GM23338 (cell line): ENCODE data around the gene KAT6B. TPM values are rescaled to one million over a fixed set of nuclear protein-coding genes. Genes with fewer than 3 reads are reported as not detected.
A peak's percentile ranks its signal among the peaks of the same experiment; 100 is the strongest.

Experiments
- ATAC-seq: fragments of 200-7000 bp; cut with Tn5 transposase; 3 replicates; pipeline ENCODE4 v1.9.1; 2020
- DNase-seq: peaks from one replicate; pipeline ENCODE4 v3.0.0-alpha.2; 2015; ENCODE audit warnings: low spot score
- H2AFZ ChIP-seq: fragments of 200-600 bp; sonication (generic); 2 replicates; pipeline ENCODE4 v1.8.0; 2016; ENCODE audit warnings: antibody characterized with exemption, mild to moderate bottlenecking, moderate library complexity
- H3F3A ChIP-seq: fragments of 200-600 bp; sonication (generic); replicated peaks from 2 replicates; pipeline ENCODE4 v1.8.0; 2017; ENCODE audit warnings: antibody characterized with exemption, mixed run types, low read depth
- H3K27ac ChIP-seq: fragments of 200-600 bp; sonication (generic); 2 replicates; pipeline ENCODE4 v1.6.1; 2016; ENCODE audit warnings: low read depth
- H3K27me3 ChIP-seq: fragments of 200-600 bp; sonication (generic); 2 replicates; pipeline ENCODE4 v1.8.0; 2016; ENCODE audit warnings: mild to moderate bottlenecking, mixed run types, moderate library complexity; ENCODE audit not compliant: insufficient read depth
- H3K36me3 ChIP-seq: fragments of 200-600 bp; sonication (generic); 2 replicates; pipeline ENCODE4 v1.8.0; 2016; ENCODE audit warnings: mild to moderate bottlenecking; ENCODE audit not compliant: insufficient read depth
- H3K4me1 ChIP-seq: fragments of 200-600 bp; sonication (generic); 2 replicates; pipeline ENCODE4 v1.8.0; 2016; ENCODE audit warnings: mild to moderate bottlenecking, moderate library complexity; ENCODE audit not compliant: insufficient read depth
- H3K4me2 ChIP-seq: fragments of 200-600 bp; sonication (generic); 2 replicates; pipeline ENCODE4 v1.7.1; 2017; ENCODE audit warnings: mixed run types
- H3K4me3 ChIP-seq: fragments of 200-600 bp; sonication (generic); 2 replicates; pipeline ENCODE4 v1.6.1; 2016; ENCODE audit warnings: mixed run types
- H3K79me2 ChIP-seq: fragments of 200-600 bp; sonication (generic); replicated peaks from 2 replicates; pipeline ENCODE4 v1.8.0; 2017; ENCODE audit warnings: mild to moderate bottlenecking; ENCODE audit not compliant: insufficient read depth
- H3K9me2 ChIP-seq: fragments of 200-600 bp; sonication (generic); 2 replicates; pipeline ENCODE4 v1.8.0; 2017; ENCODE audit not compliant: insufficient read depth
- H4K20me1 ChIP-seq: fragments of 200-600 bp; sonication (generic); replicated peaks from 2 replicates; pipeline ENCODE4 v1.8.0; 2017; ENCODE audit warnings: mild to moderate bottlenecking; ENCODE audit not compliant: insufficient read depth
- H3K27ac Mint-ChIP-seq: 2 replicates; pipeline ENCODE4 v1.8.0; 2020; ENCODE audit warnings: inconsistent platforms, mild to moderate bottlenecking, moderate library complexity, mixed read lengths
- H3K27me3 Mint-ChIP-seq: 3 replicates; pipeline ENCODE4 v1.8.0; 2022; ENCODE audit warnings: low read depth, mild to moderate bottlenecking, moderate library complexity, mixed read lengths, inconsistent platforms; ENCODE audit not compliant: insufficient read depth, poor library complexity
- H3K36me3 Mint-ChIP-seq: 3 replicates; pipeline ENCODE4 v1.8.0; 2021; ENCODE audit warnings: low read depth, mild to moderate bottlenecking, inconsistent platforms, moderate library complexity, mixed read lengths
- H3K4me1 Mint-ChIP-seq: 3 replicates; pipeline ENCODE4 v1.8.0; 2020; ENCODE audit warnings: mild to moderate bottlenecking, inconsistent platforms, mixed read lengths
- H3K4me3 Mint-ChIP-seq: 3 replicates; pipeline ENCODE4 v1.8.0; 2021; ENCODE audit warnings: moderate library complexity, mild to moderate bottlenecking, inconsistent platforms, mixed read lengths
- H3K9me3 Mint-ChIP-seq: 3 replicates; pipeline ENCODE4 v1.8.0; 2020; ENCODE audit warnings: moderate library complexity, mild to moderate bottlenecking, inconsistent platforms, mixed read lengths
- CREB1 ChIP-seq: fragments of 250-450 bp; sonication (Bioruptor Pico); IDR thresholded peaks from 2 replicates; pipeline ENCODE4 v1.5.0; 2020; ENCODE audit warnings: low read depth, mild to moderate bottlenecking, moderate library complexity
- ETS1 ChIP-seq: IDR thresholded peaks from 2 replicates; pipeline ENCODE4 v1.6.1; 2016; ENCODE audit warnings: antibody characterized with exemption
- EZH2 ChIP-seq: fragments of 200-600 bp; sonication (generic); IDR thresholded peaks from one replicate; pipeline ENCODE4 v1.8.0; 2017; ENCODE audit warnings: antibody characterized with exemption, mild to moderate bottlenecking, low read depth; ENCODE audit not compliant: unreplicated experiment
- EZH2phosphoT487 ChIP-seq: fragments of 200-600 bp; sonication (generic); IDR thresholded peaks from one replicate; pipeline ENCODE4 v1.8.1; 2018; ENCODE audit warnings: antibody characterized with exemption; ENCODE audit not compliant: unreplicated experiment
- JUNB ChIP-seq: IDR thresholded peaks from one replicate; pipeline ENCODE4 v1.6.1; 2016; ENCODE audit warnings: antibody characterized with exemption; ENCODE audit not compliant: unreplicated experiment
- NANOG ChIP-seq: IDR thresholded peaks from 2 replicates; pipeline ENCODE4 v1.6.1; 2016; ENCODE audit warnings: antibody characterized with exemption, borderline replicate concordance
- POLR2AphosphoS5 ChIP-seq: IDR thresholded peaks from 2 replicates; pipeline ENCODE4 v1.6.1; 2016; ENCODE audit warnings: antibody characterized with exemption, low read depth
- REST ChIP-seq: IDR thresholded peaks from one replicate; pipeline ENCODE4 v1.6.1; 2018; ENCODE audit warnings: antibody characterized with exemption; ENCODE audit not compliant: unreplicated experiment
- STAT1 ChIP-seq: IDR thresholded peaks from one replicate; pipeline ENCODE4 v1.6.1; 2016; ENCODE audit warnings: antibody characterized with exemption; ENCODE audit not compliant: unreplicated experiment
- ZNF114 ChIP-seq: fragments of 250-450 bp; sonication (Bioruptor Pico); IDR thresholded peaks from 2 replicates; pipeline ENCODE4 v1.5.0; 2020; ENCODE audit warnings: mild to moderate bottlenecking, moderate library complexity
- ZNF331 ChIP-seq: fragments of 250-450 bp; sonication (Bioruptor Pico); IDR thresholded peaks from 2 replicates; pipeline ENCODE4 v1.5.0; 2020; ENCODE audit warnings: low read depth, mild to moderate bottlenecking, moderate library complexity
- polyA plus RNA-seq: library from polyadenylated mRNA; unstranded; fragments of >200 nt; fragmentation: Nextera tagmentation; extraction: Ambion mirVana; gene quantifications from 2 replicates; pipeline ENCODE4 v1.2.1, GENCODE V29; 2016
- total RNA-seq: library from RNA; depleted of rRNA; stranded (reverse); fragments of >200 nt; shearing (Covaris generic); gene quantifications from 2 replicates; pipeline ENCODE4 v1.2.3, GENCODE V29; 2014
- TF ChIP-seq, protein P1 (sequence below): fragments of 250-450 bp; sonication (Bioruptor Pico); IDR thresholded peaks from 2 replicates; pipeline ENCODE4 v1.5.0; 2020; ENCODE audit warnings: mild to moderate bottlenecking, moderate library complexity
- TF ChIP-seq, protein P2 (sequence below), 2 experiments: fragments of 200-600 bp in 1 of 2; sonication (generic) in 1 of 2; conservative IDR thresholded peaks; 2 replicates each; pipeline versions ENCODE4 v1.5.1 to v1.6.1; 2016 to 2017; ENCODE audit warnings: antibody characterized with exemption in 2 of 2, low read depth in 2 of 2, mild to moderate bottlenecking in 2 of 2, moderate library complexity in 1 of 2

The KAT6B gene
- total and polyA plus RNA-seq, 2 experiments from 2014 or later = 21.3 to 31.4 TPM

DNA sequence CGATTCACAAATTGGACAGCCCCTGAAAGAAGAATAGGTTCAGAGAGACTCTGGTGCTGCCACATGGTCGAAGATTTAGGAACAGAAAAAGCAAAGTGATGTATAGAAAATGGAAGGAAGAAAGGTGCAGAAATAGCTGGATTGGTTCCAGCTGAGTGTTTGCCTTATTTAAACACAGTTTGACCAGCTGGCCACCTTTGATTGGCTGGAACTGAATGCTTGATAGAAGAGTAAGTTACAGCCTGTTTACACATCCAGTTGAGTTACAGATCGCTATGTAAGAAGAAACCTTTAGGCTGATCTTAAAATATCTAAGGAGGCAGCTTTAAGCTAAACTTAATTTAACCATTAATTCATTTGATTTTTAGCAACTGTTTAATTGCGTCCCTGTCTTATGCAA is 40.3 kb upstream of the KAT6B start:
- no peak overlapping the region for H3K27ac ChIP-seq
- TF ChIP-seq ZNF114 (CRISPR knock-in tag) (no peak), REST (no peak), ETS1 (no peak), ZNF331 (no peak), POLR2AphosphoS5 (no peak), JUNB (no peak), CREB1 (CRISPR knock-in tag) (no peak), NANOG (no peak), STAT1 (no peak), EZH2phosphoT487 (no peak), EZH2 (no peak)
- TF ChIP-seq, protein P1, sequence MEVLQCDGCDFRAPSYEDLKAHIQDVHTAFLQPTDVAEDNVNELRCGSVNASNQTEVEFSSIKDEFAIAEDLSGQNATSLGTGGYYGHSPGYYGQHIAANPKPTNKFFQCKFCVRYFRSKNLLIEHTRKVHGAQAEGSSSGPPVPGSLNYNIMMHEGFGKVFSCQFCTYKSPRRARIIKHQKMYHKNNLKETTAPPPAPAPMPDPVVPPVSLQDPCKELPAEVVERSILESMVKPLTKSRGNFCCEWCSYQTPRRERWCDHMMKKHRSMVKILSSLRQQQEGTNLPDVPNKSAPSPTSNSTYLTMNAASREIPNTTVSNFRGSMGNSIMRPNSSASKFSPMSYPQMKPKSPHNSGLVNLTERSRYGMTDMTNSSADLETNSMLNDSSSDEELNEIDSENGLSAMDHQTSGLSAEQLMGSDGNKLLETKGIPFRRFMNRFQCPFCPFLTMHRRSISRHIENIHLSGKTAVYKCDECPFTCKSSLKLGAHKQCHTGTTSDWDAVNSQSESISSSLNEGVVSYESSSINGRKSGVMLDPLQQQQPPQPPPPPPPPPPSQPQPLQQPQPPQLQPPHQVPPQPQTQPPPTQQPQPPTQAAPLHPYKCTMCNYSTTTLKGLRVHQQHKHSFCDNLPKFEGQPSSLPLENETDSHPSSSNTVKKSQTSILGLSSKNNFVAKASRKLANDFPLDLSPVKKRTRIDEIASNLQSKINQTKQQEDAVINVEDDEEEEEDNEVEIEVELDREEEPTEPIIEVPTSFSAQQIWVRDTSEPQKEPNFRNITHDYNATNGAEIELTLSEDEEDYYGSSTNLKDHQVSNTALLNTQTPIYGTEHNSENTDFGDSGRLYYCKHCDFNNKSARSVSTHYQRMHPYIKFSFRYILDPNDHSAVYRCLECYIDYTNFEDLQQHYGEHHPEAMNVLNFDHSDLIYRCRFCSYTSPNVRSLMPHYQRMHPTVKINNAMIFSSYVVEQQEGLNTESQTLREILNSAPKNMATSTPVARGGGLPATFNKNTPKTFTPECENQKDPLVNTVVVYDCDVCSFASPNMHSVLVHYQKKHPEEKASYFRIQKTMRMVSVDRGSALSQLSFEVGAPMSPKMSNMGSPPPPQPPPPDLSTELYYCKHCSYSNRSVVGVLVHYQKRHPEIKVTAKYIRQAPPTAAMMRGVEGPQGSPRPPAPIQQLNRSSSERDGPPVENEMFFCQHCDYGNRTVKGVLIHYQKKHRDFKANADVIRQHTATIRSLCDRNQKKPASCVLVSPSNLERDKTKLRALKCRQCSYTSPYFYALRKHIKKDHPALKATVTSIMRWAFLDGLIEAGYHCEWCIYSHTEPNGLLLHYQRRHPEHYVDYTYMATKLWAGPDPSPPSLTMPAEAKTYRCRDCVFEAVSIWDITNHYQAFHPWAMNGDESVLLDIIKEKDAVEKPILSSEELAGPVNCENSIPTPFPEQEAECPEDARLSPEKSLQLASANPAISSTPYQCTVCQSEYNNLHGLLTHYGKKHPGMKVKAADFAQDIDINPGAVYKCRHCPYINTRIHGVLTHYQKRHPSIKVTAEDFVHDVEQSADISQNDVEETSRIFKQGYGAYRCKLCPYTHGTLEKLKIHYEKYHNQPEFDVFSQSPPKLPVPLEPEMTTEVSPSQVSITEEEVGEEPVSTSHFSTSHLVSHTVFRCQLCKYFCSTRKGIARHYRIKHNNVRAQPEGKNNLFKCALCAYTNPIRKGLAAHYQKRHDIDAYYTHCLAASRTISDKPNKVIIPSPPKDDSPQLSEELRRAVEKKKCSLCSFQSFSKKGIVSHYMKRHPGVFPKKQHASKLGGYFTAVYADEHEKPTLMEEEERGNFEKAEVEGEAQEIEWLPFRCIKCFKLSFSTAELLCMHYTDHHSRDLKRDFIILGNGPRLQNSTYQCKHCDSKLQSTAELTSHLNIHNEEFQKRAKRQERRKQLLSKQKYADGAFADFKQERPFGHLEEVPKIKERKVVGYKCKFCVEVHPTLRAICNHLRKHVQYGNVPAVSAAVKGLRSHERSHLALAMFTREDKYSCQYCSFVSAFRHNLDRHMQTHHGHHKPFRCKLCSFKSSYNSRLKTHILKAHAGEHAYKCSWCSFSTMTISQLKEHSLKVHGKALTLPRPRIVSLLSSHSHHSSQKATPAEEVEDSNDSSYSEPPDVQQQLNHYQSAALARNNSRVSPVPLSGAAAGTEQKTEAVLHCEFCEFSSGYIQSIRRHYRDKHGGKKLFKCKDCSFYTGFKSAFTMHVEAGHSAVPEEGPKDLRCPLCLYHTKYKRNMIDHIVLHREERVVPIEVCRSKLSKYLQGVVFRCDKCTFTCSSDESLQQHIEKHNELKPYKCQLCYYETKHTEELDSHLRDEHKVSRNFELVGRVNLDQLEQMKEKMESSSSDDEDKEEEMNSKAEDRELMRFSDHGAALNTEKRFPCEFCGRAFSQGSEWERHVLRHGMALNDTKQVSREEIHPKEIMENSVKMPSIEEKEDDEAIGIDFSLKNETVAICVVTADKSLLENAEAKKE (CRISPR knock-in tag) = no peak
- TF ChIP-seq, protein P2, sequence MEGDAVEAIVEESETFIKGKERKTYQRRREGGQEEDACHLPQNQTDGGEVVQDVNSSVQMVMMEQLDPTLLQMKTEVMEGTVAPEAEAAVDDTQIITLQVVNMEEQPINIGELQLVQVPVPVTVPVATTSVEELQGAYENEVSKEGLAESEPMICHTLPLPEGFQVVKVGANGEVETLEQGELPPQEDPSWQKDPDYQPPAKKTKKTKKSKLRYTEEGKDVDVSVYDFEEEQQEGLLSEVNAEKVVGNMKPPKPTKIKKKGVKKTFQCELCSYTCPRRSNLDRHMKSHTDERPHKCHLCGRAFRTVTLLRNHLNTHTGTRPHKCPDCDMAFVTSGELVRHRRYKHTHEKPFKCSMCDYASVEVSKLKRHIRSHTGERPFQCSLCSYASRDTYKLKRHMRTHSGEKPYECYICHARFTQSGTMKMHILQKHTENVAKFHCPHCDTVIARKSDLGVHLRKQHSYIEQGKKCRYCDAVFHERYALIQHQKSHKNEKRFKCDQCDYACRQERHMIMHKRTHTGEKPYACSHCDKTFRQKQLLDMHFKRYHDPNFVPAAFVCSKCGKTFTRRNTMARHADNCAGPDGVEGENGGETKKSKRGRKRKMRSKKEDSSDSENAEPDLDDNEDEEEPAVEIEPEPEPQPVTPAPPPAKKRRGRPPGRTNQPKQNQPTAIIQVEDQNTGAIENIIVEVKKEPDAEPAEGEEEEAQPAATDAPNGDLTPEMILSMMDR (conservative IDR thresholded peaks at IDR 0.05; ENCODE audit: low read depth in 2 of 2) = no peak
- peak overlapping the region; percentile 78; the same call in 1 of the 2 replicates for H2AFZ ChIP-seq
- H4K20me1 ChIP-seq = no peaks in the 10 kb centered on the region
- Mint-ChIP-seq H3K4me3 (no peak overlapping the region), H3K27ac (no peak overlapping the region), H3K27me3 (no peaks in the 10 kb centered on the region), H3K4me1 (peaks cover 24% of the 10 kb centered on the region), H3K36me3 (no peaks in the 10 kb centered on the region), H3K9me3 (no peaks in the 10 kb centered on the region)
- no peaks in the 10 kb centered on the region for H3K27me3 ChIP-seq
- no peak for ATAC-seq
- H3K4me1 ChIP-seq = peaks cover 36% of the 10 kb centered on the region
- no peaks in the 10 kb centered on the region for H3F3A ChIP-seq
- no peaks in the 10 kb centered on the region for H3K36me3 ChIP-seq
- H3K4me2 ChIP-seq = no peak overlapping the region
- no peak for DNase-seq
- H3K4me3 ChIP-seq = no peak overlapping the region
- no peaks in the 10 kb centered on the region for H3K9me2 ChIP-seq
- no peaks in the 10 kb centered on the region for H3K79me2 ChIP-seq
